OCI-LY7 (cell line): ENCODE measurements around the gene TRAF3.

Experiments
- CTCF ChIP-seq: fragments of 200-600 bp; sonication (generic); conservative IDR thresholded peaks from 2 replicates; pipeline ENCODE4 v1.5.1; 2014; ENCODE audit warnings: mild to moderate bottlenecking, antibody characterized with exemption, low read length, moderate library complexity, mixed read lengths
- EZH2phosphoT487 ChIP-seq: fragments of 200-600 bp; sonication (generic); IDR thresholded peaks from 2 replicates; pipeline ENCODE4 v1.6.1; 2018; ENCODE audit warnings: low read depth, borderline replicate concordance, mild to moderate bottlenecking, mixed run types, antibody characterized with exemption, low read length, moderate library complexity, mixed read lengths

GRCh38 chr14:102805371-102805891 is 28.2 kb downstream of the TRAF3 start:
- TF ChIP-seq CTCF, result no peak
- TF ChIP-seq EZH2phosphoT487, result no peak
